GM23338 (cell line): Measurements from ENCODE around the gene DUS2. TPM values are rescaled to one million over a fixed set of nuclear protein-coding genes. Genes with fewer than 3 reads are reported as not detected.

Experiments
- ATAC-seq: fragments of 200-7000 bp; cut with Tn5 transposase; 3 replicates; pipeline ENCODE4 v1.9.1; 2020
- DNase-seq: peaks from one replicate; pipeline ENCODE4 v3.0.0-alpha.2; 2015; ENCODE audit warnings: low spot score
- H2AFZ ChIP-seq: fragments of 200-600 bp; sonication (generic); 2 replicates; pipeline ENCODE4 v1.8.0; 2016; ENCODE audit warnings: antibody characterized with exemption, mild to moderate bottlenecking, moderate library complexity
- H3F3A ChIP-seq: fragments of 200-600 bp; sonication (generic); replicated peaks from 2 replicates; pipeline ENCODE4 v1.8.0; 2017; ENCODE audit warnings: antibody characterized with exemption, mixed run types, low read depth
- H3K27ac ChIP-seq: fragments of 200-600 bp; sonication (generic); 2 replicates; pipeline ENCODE4 v1.6.1; 2016; ENCODE audit warnings: low read depth
- H3K27me3 ChIP-seq: fragments of 200-600 bp; sonication (generic); 2 replicates; pipeline ENCODE4 v1.8.0; 2016; ENCODE audit warnings: mild to moderate bottlenecking, mixed run types, moderate library complexity; ENCODE audit not compliant: insufficient read depth
- H3K36me3 ChIP-seq: fragments of 200-600 bp; sonication (generic); 2 replicates; pipeline ENCODE4 v1.8.0; 2016; ENCODE audit warnings: mild to moderate bottlenecking; ENCODE audit not compliant: insufficient read depth
- H3K4me1 ChIP-seq: fragments of 200-600 bp; sonication (generic); 2 replicates; pipeline ENCODE4 v1.8.0; 2016; ENCODE audit warnings: mild to moderate bottlenecking, moderate library complexity; ENCODE audit not compliant: insufficient read depth
- H3K4me2 ChIP-seq: fragments of 200-600 bp; sonication (generic); 2 replicates; pipeline ENCODE4 v1.7.1; 2017; ENCODE audit warnings: mixed run types
- H3K4me3 ChIP-seq: fragments of 200-600 bp; sonication (generic); 2 replicates; pipeline ENCODE4 v1.6.1; 2016; ENCODE audit warnings: mixed run types
- H3K79me2 ChIP-seq: fragments of 200-600 bp; sonication (generic); replicated peaks from 2 replicates; pipeline ENCODE4 v1.8.0; 2017; ENCODE audit warnings: mild to moderate bottlenecking; ENCODE audit not compliant: insufficient read depth
- H3K9me2 ChIP-seq: fragments of 200-600 bp; sonication (generic); 2 replicates; pipeline ENCODE4 v1.8.0; 2017; ENCODE audit not compliant: insufficient read depth
- H4K20me1 ChIP-seq: fragments of 200-600 bp; sonication (generic); replicated peaks from 2 replicates; pipeline ENCODE4 v1.8.0; 2017; ENCODE audit warnings: mild to moderate bottlenecking; ENCODE audit not compliant: insufficient read depth
- H3K27ac Mint-ChIP-seq: 2 replicates; pipeline ENCODE4 v1.8.0; 2020; ENCODE audit warnings: inconsistent platforms, mild to moderate bottlenecking, moderate library complexity, mixed read lengths
- H3K27me3 Mint-ChIP-seq: 3 replicates; pipeline ENCODE4 v1.8.0; 2022; ENCODE audit warnings: low read depth, mild to moderate bottlenecking, moderate library complexity, mixed read lengths, inconsistent platforms; ENCODE audit not compliant: insufficient read depth, poor library complexity
- H3K36me3 Mint-ChIP-seq: 3 replicates; pipeline ENCODE4 v1.8.0; 2021; ENCODE audit warnings: low read depth, mild to moderate bottlenecking, inconsistent platforms, moderate library complexity, mixed read lengths
- H3K4me1 Mint-ChIP-seq: 3 replicates; pipeline ENCODE4 v1.8.0; 2020; ENCODE audit warnings: mild to moderate bottlenecking, inconsistent platforms, mixed read lengths
- H3K4me3 Mint-ChIP-seq: 3 replicates; pipeline ENCODE4 v1.8.0; 2021; ENCODE audit warnings: moderate library complexity, mild to moderate bottlenecking, inconsistent platforms, mixed read lengths
- H3K9me3 Mint-ChIP-seq: 3 replicates; pipeline ENCODE4 v1.8.0; 2020; ENCODE audit warnings: moderate library complexity, mild to moderate bottlenecking, inconsistent platforms, mixed read lengths
- CREB1 ChIP-seq: fragments of 250-450 bp; sonication (Bioruptor Pico); IDR thresholded peaks from 2 replicates; pipeline ENCODE4 v1.5.0; 2020; ENCODE audit warnings: low read depth, mild to moderate bottlenecking, moderate library complexity
- EZH2 ChIP-seq: fragments of 200-600 bp; sonication (generic); IDR thresholded peaks from one replicate; pipeline ENCODE4 v1.8.0; 2017; ENCODE audit warnings: antibody characterized with exemption, mild to moderate bottlenecking, low read depth; ENCODE audit not compliant: unreplicated experiment
- EZH2phosphoT487 ChIP-seq: fragments of 200-600 bp; sonication (generic); IDR thresholded peaks from one replicate; pipeline ENCODE4 v1.8.1; 2018; ENCODE audit warnings: antibody characterized with exemption; ENCODE audit not compliant: unreplicated experiment
- NANOG ChIP-seq: IDR thresholded peaks from 2 replicates; pipeline ENCODE4 v1.6.1; 2016; ENCODE audit warnings: antibody characterized with exemption, borderline replicate concordance
- STAT1 ChIP-seq: IDR thresholded peaks from one replicate; pipeline ENCODE4 v1.6.1; 2016; ENCODE audit warnings: antibody characterized with exemption; ENCODE audit not compliant: unreplicated experiment
- ZNF114 ChIP-seq: fragments of 250-450 bp; sonication (Bioruptor Pico); IDR thresholded peaks from 2 replicates; pipeline ENCODE4 v1.5.0; 2020; ENCODE audit warnings: mild to moderate bottlenecking, moderate library complexity
- ZNF331 ChIP-seq: fragments of 250-450 bp; sonication (Bioruptor Pico); IDR thresholded peaks from 2 replicates; pipeline ENCODE4 v1.5.0; 2020; ENCODE audit warnings: low read depth, mild to moderate bottlenecking, moderate library complexity
- polyA plus RNA-seq: library from polyadenylated mRNA; unstranded; fragments of >200 nt; fragmentation: Nextera tagmentation; extraction: Ambion mirVana; gene quantifications from 2 replicates; pipeline ENCODE4 v1.2.1, GENCODE V29; 2016
- total RNA-seq: library from RNA; depleted of rRNA; stranded (reverse); fragments of >200 nt; shearing (Covaris generic); gene quantifications from 2 replicates; pipeline ENCODE4 v1.2.3, GENCODE V29; 2014
- TF ChIP-seq, protein P1 (sequence below), 2 experiments: fragments of 200-600 bp in 1 of 2; sonication (generic) in 1 of 2; conservative IDR thresholded peaks; 2 replicates each; pipeline versions ENCODE4 v1.5.1 to v1.6.1; 2016 to 2017; ENCODE audit warnings: antibody characterized with exemption in 2 of 2, low read depth in 2 of 2, mild to moderate bottlenecking in 2 of 2, moderate library complexity in 1 of 2
- TF ChIP-seq, protein P2 (sequence below): IDR thresholded peaks from one replicate; pipeline ENCODE4 v1.6.1; 2018; ENCODE audit warnings: antibody characterized with exemption; ENCODE audit not compliant: unreplicated experiment
- TF ChIP-seq, protein P3 (sequence below): IDR thresholded peaks from 2 replicates; pipeline ENCODE4 v1.6.1; 2016; ENCODE audit warnings: antibody characterized with exemption
- TF ChIP-seq, protein P4 (sequence below): fragments of 250-450 bp; sonication (Bioruptor Pico); IDR thresholded peaks from 2 replicates; pipeline ENCODE4 v1.5.0; 2020; ENCODE audit warnings: mild to moderate bottlenecking, moderate library complexity

DUS2 gene
- total and polyA plus RNA-seq, 2 experiments from 2014 or later: 13.3 to 26.4 TPM

DNA sequence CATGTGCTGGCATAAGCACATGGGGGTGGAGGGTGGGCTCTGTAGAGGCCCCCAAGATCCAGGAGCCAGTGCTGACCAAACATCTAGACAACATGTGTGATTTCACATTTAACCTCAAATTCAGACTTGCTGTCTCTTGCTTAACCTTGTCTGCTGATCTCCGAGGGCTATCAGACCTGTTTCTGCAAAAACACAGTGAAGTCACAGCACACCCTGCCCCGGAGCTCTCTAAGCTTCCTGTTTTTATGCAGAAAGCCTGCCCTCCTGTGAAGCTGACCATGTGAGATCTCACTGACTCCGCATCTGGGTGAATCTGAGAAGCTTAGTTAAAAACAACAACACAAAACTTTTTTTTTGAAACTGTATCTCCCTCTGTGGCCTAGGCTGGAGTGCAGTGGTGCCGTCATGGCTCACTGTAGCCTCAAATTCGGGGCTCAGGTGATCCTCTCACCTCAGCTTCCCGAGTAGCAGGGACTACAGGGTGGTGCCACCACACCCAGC is 17.2 kb upstream of the DUS2 start:
- peak; percentile 81 for ATAC-seq
- peak overlapping the region; percentile 79 for H3K27ac Mint-ChIP-seq
- no peaks in the 10 kb centered on the region for H3K9me3 Mint-ChIP-seq
- no peaks in the 10 kb centered on the region for H3K79me2 ChIP-seq
- no peak overlapping the region for H3K27ac ChIP-seq
- H2AFZ ChIP-seq: peak overlapping the region; percentile 92
- no peaks in the 10 kb centered on the region for H3K36me3 ChIP-seq
- no peaks in the 10 kb centered on the region for H3K4me1 ChIP-seq
- H3K4me1 Mint-ChIP-seq: peaks cover 15% of the 10 kb centered on the region
- no peaks in the 10 kb centered on the region for H3K27me3 ChIP-seq
- TF ChIP-seq CREB1 (CRISPR knock-in tag): no peak
- TF ChIP-seq, protein P1, sequence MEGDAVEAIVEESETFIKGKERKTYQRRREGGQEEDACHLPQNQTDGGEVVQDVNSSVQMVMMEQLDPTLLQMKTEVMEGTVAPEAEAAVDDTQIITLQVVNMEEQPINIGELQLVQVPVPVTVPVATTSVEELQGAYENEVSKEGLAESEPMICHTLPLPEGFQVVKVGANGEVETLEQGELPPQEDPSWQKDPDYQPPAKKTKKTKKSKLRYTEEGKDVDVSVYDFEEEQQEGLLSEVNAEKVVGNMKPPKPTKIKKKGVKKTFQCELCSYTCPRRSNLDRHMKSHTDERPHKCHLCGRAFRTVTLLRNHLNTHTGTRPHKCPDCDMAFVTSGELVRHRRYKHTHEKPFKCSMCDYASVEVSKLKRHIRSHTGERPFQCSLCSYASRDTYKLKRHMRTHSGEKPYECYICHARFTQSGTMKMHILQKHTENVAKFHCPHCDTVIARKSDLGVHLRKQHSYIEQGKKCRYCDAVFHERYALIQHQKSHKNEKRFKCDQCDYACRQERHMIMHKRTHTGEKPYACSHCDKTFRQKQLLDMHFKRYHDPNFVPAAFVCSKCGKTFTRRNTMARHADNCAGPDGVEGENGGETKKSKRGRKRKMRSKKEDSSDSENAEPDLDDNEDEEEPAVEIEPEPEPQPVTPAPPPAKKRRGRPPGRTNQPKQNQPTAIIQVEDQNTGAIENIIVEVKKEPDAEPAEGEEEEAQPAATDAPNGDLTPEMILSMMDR (conservative IDR thresholded peaks at IDR 0.05; ENCODE audit: low read depth in 2 of 2): no peak
- no peak for TF ChIP-seq ZNF114 (CRISPR knock-in tag)
- TF ChIP-seq STAT1: no peak
- TF ChIP-seq, protein P2, sequence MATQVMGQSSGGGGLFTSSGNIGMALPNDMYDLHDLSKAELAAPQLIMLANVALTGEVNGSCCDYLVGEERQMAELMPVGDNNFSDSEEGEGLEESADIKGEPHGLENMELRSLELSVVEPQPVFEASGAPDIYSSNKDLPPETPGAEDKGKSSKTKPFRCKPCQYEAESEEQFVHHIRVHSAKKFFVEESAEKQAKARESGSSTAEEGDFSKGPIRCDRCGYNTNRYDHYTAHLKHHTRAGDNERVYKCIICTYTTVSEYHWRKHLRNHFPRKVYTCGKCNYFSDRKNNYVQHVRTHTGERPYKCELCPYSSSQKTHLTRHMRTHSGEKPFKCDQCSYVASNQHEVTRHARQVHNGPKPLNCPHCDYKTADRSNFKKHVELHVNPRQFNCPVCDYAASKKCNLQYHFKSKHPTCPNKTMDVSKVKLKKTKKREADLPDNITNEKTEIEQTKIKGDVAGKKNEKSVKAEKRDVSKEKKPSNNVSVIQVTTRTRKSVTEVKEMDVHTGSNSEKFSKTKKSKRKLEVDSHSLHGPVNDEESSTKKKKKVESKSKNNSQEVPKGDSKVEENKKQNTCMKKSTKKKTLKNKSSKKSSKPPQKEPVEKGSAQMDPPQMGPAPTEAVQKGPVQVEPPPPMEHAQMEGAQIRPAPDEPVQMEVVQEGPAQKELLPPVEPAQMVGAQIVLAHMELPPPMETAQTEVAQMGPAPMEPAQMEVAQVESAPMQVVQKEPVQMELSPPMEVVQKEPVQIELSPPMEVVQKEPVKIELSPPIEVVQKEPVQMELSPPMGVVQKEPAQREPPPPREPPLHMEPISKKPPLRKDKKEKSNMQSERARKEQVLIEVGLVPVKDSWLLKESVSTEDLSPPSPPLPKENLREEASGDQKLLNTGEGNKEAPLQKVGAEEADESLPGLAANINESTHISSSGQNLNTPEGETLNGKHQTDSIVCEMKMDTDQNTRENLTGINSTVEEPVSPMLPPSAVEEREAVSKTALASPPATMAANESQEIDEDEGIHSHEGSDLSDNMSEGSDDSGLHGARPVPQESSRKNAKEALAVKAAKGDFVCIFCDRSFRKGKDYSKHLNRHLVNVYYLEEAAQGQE: no peak
- no peak for TF ChIP-seq EZH2
- TF ChIP-seq, protein P3, sequence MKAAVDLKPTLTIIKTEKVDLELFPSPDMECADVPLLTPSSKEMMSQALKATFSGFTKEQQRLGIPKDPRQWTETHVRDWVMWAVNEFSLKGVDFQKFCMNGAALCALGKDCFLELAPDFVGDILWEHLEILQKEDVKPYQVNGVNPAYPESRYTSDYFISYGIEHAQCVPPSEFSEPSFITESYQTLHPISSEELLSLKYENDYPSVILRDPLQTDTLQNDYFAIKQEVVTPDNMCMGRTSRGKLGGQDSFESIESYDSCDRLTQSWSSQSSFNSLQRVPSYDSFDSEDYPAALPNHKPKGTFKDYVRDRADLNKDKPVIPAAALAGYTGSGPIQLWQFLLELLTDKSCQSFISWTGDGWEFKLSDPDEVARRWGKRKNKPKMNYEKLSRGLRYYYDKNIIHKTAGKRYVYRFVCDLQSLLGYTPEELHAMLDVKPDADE: no peak
- TF ChIP-seq EZH2phosphoT487: no peak
- TF ChIP-seq NANOG: no peak
- TF ChIP-seq, protein P4, sequence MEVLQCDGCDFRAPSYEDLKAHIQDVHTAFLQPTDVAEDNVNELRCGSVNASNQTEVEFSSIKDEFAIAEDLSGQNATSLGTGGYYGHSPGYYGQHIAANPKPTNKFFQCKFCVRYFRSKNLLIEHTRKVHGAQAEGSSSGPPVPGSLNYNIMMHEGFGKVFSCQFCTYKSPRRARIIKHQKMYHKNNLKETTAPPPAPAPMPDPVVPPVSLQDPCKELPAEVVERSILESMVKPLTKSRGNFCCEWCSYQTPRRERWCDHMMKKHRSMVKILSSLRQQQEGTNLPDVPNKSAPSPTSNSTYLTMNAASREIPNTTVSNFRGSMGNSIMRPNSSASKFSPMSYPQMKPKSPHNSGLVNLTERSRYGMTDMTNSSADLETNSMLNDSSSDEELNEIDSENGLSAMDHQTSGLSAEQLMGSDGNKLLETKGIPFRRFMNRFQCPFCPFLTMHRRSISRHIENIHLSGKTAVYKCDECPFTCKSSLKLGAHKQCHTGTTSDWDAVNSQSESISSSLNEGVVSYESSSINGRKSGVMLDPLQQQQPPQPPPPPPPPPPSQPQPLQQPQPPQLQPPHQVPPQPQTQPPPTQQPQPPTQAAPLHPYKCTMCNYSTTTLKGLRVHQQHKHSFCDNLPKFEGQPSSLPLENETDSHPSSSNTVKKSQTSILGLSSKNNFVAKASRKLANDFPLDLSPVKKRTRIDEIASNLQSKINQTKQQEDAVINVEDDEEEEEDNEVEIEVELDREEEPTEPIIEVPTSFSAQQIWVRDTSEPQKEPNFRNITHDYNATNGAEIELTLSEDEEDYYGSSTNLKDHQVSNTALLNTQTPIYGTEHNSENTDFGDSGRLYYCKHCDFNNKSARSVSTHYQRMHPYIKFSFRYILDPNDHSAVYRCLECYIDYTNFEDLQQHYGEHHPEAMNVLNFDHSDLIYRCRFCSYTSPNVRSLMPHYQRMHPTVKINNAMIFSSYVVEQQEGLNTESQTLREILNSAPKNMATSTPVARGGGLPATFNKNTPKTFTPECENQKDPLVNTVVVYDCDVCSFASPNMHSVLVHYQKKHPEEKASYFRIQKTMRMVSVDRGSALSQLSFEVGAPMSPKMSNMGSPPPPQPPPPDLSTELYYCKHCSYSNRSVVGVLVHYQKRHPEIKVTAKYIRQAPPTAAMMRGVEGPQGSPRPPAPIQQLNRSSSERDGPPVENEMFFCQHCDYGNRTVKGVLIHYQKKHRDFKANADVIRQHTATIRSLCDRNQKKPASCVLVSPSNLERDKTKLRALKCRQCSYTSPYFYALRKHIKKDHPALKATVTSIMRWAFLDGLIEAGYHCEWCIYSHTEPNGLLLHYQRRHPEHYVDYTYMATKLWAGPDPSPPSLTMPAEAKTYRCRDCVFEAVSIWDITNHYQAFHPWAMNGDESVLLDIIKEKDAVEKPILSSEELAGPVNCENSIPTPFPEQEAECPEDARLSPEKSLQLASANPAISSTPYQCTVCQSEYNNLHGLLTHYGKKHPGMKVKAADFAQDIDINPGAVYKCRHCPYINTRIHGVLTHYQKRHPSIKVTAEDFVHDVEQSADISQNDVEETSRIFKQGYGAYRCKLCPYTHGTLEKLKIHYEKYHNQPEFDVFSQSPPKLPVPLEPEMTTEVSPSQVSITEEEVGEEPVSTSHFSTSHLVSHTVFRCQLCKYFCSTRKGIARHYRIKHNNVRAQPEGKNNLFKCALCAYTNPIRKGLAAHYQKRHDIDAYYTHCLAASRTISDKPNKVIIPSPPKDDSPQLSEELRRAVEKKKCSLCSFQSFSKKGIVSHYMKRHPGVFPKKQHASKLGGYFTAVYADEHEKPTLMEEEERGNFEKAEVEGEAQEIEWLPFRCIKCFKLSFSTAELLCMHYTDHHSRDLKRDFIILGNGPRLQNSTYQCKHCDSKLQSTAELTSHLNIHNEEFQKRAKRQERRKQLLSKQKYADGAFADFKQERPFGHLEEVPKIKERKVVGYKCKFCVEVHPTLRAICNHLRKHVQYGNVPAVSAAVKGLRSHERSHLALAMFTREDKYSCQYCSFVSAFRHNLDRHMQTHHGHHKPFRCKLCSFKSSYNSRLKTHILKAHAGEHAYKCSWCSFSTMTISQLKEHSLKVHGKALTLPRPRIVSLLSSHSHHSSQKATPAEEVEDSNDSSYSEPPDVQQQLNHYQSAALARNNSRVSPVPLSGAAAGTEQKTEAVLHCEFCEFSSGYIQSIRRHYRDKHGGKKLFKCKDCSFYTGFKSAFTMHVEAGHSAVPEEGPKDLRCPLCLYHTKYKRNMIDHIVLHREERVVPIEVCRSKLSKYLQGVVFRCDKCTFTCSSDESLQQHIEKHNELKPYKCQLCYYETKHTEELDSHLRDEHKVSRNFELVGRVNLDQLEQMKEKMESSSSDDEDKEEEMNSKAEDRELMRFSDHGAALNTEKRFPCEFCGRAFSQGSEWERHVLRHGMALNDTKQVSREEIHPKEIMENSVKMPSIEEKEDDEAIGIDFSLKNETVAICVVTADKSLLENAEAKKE (CRISPR knock-in tag): no peak
- no peak for TF ChIP-seq ZNF331 (CRISPR knock-in tag)
- peaks cover 10% of the 10 kb centered on the region for H3K27me3 Mint-ChIP-seq
- no peaks in the 10 kb centered on the region for H4K20me1 ChIP-seq
- H3K36me3 Mint-ChIP-seq: no peaks in the 10 kb centered on the region
- H3K4me3 Mint-ChIP-seq: no peak overlapping the region
- H3K9me2 ChIP-seq: 0 out of 2 replicates have a peak, but pooled peaks cover 4% of the 10 kb centered on the region
- H3K4me3 ChIP-seq: no peak overlapping the region
- DNase-seq: peak; percentile 29
- no peak overlapping the region for H3K4me2 ChIP-seq
- no peaks in the 10 kb centered on the region for H3F3A ChIP-seq
